Right hindlimb (tissue), 1 donor: ENCODE measurements around the gene PHACTR1.

Experiments
- DNase-seq: peaks from one replicate; pipeline ENCODE4 v3.0.0-alpha.2; 2018

PHACTR1 gene

DNA sequence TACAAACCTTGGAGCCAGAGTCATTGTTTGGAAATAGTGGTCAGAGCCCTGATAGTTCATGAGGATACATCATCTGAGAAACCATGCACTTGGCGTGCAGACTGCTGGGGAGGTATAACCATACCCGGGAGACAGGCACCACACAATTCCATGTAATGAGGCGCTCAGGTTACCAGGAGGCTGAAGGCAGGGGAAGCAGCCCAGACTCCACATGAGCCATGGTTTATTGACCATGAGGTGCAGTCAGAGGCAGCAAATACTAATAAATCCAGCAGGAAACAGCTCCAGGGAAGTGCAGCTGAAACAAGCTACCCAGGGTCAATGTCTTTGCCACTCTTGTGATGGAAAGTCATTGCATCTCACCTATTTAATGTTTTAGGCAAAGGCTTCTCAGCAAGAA lies 455.7 kb downstream of the PHACTR1 start:
- no peak for DNase-seq

DNA sequence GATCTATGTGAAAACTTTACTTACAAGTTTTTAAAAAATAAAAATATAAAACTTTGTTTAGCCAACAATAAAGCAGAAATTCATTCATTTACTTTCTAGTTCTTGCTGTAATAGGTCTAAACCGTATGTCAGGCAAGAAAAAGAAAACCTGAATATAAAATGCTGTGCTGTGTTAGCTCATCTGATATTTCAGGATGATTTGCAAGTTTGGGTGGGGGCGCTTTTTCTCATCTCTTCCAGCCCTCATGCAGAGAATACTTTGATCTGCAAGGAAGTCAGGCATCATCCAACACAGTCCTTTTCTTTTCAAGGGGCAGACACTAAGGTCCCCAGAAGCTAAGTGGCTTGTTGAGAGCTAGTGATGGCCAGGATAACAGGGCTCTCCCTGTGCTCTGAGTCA lies 458.5 kb downstream of the PHACTR1 start:
- DNase-seq = no peak

DNA sequence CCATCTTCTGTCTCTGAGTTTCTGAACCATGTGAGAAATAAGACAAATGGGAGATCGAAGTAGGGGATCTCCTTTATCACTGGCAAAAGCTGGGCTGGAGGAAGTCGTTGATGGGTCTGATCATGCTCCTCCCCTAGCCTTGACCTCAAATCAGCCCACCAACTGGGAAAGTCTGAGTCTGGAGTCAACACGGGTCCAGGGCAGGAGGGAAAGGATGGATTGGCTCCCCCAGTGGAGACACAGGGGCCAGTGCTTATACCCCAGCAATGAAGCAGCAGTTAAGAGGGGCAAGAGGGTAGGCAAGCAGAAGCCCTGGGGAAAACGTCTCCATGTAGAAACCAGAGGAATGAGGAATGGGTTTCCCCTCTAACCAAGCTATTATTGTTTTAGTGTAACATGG lies 459.2 kb downstream of the PHACTR1 start:
- DNase-seq = no peak

DNA sequence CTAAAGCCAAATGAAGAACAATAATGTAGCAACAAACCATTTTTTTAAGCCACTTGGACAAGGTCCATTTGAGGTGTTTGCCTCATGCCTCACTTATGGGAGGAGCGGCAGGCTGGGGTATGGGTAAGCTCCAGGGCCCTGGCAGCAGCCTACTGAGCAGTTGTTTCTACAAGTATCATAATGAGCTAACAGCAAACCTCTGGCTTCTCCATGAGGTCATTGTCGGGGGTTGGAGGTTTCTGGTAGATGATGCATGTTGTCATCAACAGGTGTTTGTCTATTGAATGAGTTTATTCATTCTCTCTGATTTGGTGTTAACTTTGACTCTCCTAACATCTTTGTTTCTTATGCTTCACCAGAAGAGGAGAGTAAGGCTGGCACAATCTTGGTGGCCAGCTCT lies 461.1 kb downstream of the PHACTR1 start:
- DNase-seq = no peak

DNA sequence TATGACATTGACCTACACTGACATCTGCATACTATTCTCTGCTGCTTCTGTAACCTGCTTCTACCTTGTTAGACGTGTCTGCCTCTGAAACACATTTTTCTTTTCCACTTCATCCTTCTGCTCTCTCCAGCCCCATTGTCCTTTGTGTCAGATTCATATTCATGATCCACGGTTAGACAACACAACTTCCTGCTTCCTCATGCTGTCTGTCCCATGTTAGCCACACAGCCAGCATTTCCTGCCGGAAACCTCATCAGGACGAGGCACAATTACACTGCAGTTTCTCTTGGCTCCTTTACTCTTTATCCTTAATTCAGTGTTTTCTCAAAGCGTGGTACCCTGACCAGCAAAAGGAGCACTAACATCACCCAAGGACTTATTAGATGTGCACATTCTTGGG lies 461.5 kb downstream of the PHACTR1 start:
- no peak for DNase-seq

DNA sequence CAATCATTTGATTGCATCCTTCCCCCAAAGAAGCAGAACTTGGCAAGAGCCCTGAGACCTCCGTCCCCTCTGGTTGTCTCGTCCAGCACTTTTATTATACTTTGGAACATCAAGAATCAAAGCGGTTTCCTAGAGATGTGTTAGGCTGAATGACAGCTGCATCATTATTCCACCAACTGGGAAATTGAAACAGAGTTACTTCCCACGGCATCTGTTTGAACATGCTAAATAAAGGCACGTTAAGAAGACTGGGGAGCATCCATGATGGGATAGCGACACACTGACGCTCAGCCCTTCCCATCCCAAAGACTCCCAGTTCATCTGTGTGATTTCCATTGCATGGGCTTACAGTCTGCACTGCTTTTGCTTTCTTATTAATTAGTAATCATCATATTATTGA lies 464.0 kb downstream of the PHACTR1 start:
- no peak for DNase-seq

DNA sequence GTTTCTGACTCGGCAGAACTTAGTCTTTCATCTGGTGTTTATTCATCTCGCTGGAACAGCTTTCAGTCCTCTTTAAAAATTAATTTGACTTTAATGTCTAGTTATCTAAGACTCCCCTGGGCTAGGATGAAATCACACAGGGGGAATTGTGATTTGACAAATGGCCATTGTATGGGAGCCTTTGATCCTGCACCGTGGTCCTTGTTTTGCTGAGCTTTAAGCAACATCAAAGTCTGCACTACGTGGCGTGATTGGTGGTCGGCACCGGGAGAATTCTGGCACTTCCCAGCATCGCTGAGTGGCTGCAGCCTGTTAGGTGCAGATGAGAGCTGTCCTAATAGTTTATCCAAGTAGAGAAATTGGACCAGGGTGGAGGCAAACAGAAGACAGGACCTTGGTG lies 464.8 kb downstream of the PHACTR1 start:
- no peak for DNase-seq

DNA sequence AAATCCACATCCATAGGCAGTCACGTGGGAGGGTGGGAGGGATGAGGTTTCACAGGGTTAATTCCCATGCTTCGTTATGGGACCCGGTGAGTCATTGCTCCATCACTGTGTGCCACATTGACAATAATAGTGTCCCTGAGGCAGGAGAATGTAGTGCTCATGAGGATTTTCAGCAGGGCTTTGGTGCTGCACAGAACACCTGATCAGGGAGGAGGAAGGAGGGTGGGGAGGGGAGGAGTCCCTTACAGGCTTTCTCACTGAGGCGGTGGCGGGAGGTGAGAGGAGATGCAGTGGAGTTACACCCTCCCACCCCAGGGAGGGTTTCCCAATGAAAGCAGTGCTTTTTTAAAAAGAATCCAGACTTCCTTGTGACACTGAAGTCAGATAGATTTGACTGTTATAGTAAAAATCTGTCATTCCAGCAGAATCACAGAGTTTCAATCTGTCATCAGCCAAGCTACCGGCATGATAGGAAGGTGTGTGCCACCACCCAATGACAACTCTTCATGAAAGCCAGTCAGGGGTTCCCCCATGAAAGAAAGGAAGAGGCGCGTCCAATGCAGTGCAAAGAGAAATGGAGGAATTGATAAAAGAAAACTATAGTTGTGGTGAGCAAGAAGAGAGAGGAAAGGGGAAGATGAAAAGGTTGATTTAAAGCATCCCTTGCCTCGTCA lies 467.0 kb downstream of the PHACTR1 start:
- DNase-seq = no peak

DNA sequence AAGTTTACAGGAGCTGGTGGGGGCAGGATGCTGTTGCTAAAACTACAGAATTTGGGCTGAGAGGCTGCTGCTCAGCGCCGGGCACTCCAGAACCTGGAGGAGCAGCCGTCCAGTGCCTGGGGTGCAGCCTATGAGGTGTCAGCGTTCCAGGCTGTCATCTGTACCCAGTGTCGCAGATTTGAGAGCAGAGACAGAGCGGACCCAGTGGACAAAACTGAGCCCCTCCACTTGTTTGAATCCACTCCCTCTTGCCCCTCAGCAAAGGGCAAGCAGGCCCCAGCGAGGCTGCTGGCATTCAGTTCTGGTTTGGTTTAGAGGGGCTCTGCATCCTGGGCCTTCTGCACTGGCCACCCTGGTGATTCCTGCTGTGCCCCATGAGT lies 467.5 kb downstream of the PHACTR1 start:
- DNase-seq = no peak

DNA sequence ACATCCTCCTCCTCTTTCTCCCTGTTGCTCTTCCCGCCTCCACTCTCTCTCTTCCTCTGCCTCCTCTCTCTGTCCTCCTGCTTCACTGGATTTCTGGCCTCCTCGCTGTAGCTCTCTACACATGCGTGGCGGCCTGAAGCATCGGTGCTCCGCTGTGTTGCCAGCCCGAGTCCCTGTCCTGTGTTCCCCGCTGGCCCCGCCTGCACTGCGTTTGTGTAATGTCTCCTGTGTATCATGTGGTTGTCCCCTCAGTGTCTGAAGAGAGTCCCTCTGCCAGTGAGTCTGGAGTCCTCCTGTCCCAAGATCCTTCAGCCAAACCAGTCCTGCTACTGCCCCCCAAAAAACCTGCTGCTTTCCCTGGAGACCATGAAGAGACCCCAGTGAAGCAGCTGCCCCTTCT lies 468.0 kb downstream of the PHACTR1 start:
- no peak for DNase-seq

DNA sequence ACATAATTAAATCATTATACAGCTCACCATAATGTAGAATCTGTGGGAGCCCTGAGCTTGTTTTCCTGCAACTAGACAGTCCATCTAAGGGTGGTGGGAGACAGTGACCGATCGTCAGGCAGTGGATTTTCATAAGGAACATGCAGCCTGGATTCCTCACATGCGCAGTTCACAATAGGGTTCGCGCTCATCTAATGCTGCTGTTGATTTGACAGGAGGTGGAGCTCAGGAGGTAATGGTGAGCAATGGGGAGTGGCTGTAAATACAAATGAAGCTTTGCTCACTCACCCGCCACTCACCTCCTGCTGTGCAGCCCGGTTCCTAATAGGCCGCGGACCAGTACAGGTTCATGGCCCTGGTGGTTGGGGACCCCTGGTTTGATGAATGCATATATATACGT lies 470.3 kb downstream of the PHACTR1 start:
- DNase-seq = no peak

DNA sequence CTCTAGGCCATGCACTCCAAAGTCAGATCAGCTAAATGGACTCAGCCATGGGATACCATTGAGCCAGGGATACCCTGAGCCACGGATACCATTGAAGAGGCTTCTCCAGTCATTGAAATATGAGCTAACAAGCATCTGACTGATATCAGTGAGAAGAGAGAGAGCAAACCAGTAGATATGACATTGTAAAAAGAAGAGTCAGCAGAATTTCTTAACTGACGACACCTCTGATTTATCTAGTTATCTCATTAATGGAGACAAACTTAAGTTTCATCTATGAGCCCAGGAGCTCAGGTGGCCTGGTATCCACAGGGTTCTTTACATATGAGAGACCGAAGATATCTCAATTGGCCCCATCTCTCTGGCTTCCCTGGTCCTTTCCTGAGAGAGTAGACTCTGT lies 471.1 kb downstream of the PHACTR1 start:
- no peak for DNase-seq

DNA sequence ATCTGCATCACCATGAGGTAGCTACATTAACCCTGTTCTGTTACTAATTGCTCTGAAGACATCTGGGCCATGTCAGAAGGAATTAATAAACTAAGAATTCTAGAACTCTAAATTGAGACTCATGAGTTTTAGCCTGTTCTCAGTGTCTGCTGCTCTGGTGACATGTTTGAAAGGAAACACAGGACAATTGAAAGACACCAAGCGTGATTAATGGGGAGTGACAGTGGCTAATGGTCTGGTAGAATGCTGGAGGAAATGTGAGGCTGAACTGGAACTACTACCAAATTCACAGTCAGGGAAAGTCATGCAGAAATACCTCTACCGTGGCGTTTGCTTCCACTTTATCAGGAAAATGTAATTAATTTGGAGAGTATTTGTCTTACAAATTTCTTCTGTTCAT lies 471.7 kb downstream of the PHACTR1 start:
- DNase-seq = no peak

DNA sequence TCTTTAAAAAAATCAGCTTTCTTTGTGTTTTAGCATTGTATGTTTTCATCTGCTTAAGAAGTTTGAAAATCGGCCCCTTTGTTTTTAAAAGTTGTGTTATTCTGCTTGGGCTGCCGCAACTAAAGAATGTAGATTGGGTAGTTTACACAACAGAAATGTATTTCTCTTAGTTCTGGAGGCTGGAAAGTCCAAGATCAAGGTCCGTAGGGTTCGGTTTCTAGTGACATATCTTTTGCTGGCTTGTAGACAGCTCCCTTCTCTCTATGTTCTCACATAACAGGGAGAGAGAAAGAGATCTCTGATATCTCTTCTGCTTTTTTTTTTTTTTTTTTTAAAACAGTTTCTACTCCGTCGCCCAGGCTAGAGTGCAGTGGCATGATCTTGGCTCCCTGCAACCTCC lies 473.1 kb downstream of the PHACTR1 start:
- no peak for DNase-seq

DNA sequence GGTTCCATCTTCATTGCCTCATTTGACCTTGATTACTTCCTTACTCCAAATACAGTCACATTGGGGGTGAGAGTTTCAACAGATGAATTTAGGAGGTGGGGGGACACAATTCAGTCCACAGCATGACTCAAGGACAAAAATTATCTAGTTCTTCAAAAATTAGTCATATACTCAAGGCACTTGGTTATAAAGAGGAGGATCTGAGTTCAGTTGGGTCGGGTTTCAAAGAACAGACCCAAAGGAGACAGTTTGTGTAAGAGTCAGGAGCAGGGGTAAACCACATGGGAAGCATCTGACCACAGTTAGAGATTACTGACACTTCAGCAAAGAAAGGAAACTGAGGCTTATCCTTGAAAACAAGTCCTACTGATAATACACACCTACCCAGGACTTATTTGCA lies 473.8 kb downstream of the PHACTR1 start:
- no peak for DNase-seq

DNA sequence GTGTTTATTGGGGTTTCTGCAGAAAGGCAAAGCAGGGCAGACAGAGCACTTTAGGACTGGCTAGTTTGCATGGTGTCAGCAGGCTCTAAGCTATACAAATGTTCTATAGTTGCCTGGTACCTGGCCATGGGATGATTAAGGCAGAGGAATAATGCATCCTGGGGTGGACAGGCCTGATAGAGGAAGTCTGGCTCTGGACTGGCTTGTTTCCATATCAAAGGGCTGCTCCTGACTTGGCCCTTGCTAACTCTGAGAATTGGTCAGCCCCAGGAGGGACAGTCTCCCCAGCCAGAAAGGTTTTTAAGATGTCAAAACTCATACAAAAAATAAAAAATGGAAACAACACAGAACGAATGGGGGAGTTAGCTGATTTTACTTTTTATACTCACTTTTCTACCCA lies 474.9 kb downstream of the PHACTR1 start:
- DNase-seq = no peak

DNA sequence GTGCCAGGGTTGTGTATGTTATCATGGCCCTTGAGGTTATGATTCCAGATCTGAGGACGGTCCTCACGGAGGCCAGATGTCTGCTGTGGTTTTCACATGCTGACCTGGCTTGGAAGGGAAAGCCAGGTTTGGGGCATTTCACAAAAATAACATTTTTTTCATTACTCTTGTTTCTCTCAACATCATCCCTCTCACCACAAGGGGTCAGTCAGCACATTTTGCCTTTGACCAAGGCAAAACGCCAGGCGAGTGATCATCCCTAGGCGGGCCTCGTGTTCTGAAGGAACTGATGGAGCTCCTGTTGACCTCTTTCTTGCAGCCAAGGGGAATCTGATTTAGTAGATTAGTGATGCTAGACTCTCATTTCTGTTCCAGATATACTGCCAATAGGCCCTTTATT lies 478.3 kb downstream of the PHACTR1 start:
- peak; percentile 56 for DNase-seq

DNA sequence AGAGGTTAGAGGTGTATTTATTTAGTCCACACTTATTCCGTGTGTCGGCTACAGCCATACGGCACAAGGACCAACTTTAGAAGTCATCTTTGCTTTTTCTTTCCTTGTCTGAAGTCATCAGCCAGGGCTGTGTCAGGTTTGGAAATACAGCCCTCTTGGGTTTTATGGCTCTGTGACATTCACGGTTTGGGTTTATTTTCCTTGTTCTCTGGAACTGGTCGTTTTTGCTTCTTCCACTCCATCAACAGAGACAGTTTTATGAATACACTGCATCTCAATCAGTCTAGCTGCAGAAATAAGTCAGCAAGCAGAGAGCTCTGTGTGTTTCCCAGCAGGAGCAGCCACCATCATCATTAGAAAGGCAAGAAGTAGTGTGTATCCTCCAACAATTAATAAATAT lies 479.2 kb downstream of the PHACTR1 start:
- DNase-seq = no peak

DNA sequence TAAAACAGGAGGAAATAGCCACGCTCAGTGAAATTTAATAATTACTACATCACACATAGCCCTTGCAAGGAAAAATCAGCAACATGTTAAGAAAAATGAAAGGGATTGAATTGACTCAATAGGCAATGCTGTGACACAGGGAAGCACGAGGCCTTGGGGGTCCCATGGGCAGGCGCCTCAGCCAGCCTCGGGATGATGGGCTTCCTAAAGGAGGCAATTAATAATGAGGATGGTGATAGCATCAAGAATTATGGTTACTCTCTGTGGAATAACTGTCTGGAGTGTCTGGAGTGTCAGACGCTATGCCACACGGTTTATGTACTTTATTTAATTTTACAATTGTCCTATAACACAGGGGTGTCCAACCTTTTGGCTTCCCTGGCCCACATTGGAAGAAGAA lies 481.6 kb downstream of the PHACTR1 start:
- DNase-seq = no peak

DNA sequence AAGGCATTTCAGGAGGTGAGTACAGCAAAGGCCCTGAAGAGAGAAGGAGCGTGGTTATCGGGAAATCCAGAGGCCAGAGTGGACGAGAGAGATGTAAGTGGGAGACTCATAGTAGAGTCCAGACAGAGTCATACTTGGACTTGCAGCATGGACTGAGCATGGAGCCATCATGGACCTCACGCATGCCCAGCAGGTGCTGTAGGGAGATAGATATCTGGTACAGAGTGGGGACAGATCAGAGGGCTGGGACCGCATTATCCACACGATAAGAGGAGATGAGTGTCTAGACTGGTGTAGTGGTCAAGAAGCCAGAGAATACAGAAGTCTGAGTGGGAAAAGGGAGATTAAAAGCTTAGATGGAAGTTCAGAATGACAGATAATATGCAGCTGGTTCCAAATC lies 484.8 kb downstream of the PHACTR1 start:
- no peak for DNase-seq

DNA sequence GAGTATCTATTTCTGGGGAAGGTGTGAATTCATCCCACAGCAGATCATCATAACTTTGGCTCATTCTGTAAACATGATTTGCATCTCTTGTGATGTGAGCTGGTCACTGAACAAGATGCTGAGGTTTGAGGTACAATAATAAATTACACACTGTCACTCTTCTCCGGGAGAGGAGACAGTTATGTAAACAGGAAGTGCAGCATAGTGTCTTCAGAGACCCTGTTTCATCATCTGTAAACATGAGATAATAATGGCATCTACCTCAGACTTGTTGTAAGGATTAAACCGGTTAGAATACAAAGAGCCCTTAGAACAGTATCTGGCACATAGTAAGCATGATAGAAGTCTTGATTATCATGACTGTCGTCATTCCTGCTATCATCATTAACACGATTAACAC lies 486.6 kb downstream of the PHACTR1 start:
- no peak for DNase-seq

DNA sequence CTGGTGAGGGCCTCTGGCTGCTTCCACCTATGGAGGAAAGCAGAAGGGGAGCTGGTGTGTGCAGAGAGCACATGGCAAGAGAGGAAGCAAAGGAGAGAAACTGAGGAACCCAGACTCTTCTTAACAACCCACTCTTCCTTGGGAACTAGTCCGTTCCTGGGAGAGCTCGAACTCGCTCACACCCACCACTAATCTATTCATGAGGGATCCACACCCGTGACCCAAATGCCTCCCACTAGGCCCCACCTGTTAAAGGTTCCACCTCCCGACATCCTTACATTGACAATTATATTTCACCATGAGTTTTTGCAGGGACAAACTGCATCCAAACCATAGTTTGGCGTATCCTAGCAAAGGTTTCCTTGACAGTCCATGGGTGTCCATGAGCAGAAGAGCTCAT lies 488.5 kb downstream of the PHACTR1 start:
- no peak for DNase-seq

DNA sequence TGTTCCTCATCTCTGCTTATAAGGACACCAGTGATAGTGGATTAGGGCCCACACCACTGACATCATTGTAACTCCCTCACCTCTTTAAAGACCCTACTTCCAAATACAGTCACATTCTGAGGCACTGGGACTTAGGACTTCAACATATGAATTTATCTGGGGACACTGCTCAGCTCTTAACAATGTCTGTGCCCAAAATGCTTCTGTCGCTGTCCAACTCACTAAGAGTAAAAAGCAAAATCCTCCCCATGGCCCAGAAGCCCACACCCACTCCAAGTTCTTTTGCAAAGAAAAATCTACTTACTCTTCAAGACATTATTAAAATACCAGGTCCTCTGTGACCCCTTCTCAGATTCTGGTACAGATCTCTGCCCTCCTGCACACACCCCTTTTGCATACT lies 495.5 kb downstream of the PHACTR1 start:
- no peak for DNase-seq

DNA sequence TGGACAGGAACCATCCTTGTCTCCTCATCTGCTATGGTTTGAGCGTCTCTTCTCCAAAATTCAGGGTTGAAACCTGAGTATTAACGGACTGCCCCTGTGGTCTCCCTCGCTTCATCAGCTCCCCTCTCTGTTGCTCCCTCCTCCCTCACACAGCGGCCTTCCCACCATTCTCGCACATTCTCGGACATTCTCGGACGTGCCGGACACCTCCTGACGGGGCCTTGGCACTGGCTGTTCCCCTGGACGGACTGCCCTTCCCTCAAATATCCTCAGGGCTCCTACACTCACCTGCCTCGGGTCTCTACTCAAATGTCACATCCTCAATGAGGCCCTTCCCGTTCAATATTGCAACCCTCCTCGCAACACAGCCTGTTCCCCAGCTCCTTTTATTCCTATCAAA lies 496.0 kb downstream of the PHACTR1 start:
- no peak for DNase-seq

DNA sequence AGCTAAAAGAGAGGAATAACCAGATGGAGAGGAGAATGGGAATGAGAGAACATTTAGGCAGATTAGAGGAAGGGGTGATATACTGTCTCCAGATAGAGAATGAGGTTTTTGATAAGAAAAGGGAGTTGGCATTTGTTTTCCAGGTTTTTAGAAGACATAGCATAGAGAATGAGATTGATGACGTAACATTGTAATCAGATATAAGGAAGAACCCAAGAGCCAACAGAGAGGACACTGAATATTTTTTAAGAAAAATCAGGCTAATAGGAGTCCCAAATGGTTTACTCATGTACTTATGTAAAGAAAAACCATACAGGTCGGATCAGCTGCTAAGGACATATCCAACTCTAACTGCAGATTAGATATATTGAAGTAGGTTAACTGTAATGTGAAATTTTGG lies 498.8 kb downstream of the PHACTR1 start:
- DNase-seq = no peak
